ENCODE measurements around the gene DLEC1.
"Not testable (repeated sequence)": the region's sequence is repeated elsewhere in the genome, so short reads cannot be mapped to it uniquely, and the experiment has no call there.

The DLEC1 gene

GRCh38 chr3:38031022-38031994 is 7.7 kb upstream of the DLEC1 start:
- Histone ChIP-seq H3K4me1 (ENCODE audit: low read depth, poor library complexity, severe bottlenecking) (no peaks in the 10 kb centered on the region), H3K79me2 (ENCODE audit: insufficient read depth, low read depth) (no peaks in the 10 kb centered on the region), H3K9ac (no peak overlapping the region), H3K4me3 (IDR thresholded peaks at IDR 0.05; ENCODE audit: insufficient read depth, low read depth, low read length) (no peak overlapping the region), H4K20me1 (ENCODE audit: insufficient read depth) (no peaks in the 10 kb centered on the region), H3K36me3 (ENCODE audit: insufficient read depth) (no peaks in the 10 kb centered on the region), H3K4me2 (no peak overlapping the region), H3K27me3 (ENCODE audit: insufficient read depth, low read depth) (no peaks in the 10 kb centered on the region), H3K27ac (no peak overlapping the region), H2AFZ (ENCODE audit: low read depth) (no peak overlapping the region)
- TF ChIP-seq CTCF (conservative IDR thresholded peaks at IDR 0.05; ENCODE audit: low read depth, low read length), result no peak

- Histone ChIP-seq H4K20me1 (ENCODE audit: insufficient read depth) (no peaks in the 10 kb centered on the region), H2AFZ (ENCODE audit: low read depth) (no peak overlapping the region), H3K79me2 (ENCODE audit: insufficient read depth, low read depth) (no peaks in the 10 kb centered on the region), H3K36me3 (ENCODE audit: insufficient read depth) (no peaks in the 10 kb centered on the region), H3K9ac (no peak overlapping the region), H3K4me1 (ENCODE audit: low read depth, poor library complexity, severe bottlenecking) (no peaks in the 10 kb centered on the region), H3K4me3 (IDR thresholded peaks at IDR 0.05; ENCODE audit: insufficient read depth, low read depth, low read length) (no peak overlapping the region), H3K27ac (no peak overlapping the region), H3K4me2 (no peak overlapping the region), H3K27me3 (ENCODE audit: insufficient read depth, low read depth) (no peaks in the 10 kb centered on the region)
- TF ChIP-seq CTCF (conservative IDR thresholded peaks at IDR 0.05; ENCODE audit: low read depth, low read length), result no peak
These were observed 6.6 kb upstream of the DLEC1 start for GRCh38 chr3:38032328-38032865.

- not testable (repeated sequence) for H4K20me1 ChIP-seq (ENCODE audit: insufficient read depth); H3K27me3 ChIP-seq (ENCODE audit: insufficient read depth, low read depth); H2AFZ ChIP-seq (ENCODE audit: low read depth)
These were observed 5.4 kb upstream of the DLEC1 start for GRCh38 chr3:38033586-38033985.

GRCh38 chr3:38034335-38034734 is 4.7 kb upstream of the DLEC1 start:
- not testable (repeated sequence) for H3K4me2 ChIP-seq; H3K4me3 ChIP-seq (IDR thresholded peaks at IDR 0.05; ENCODE audit: insufficient read depth, low read depth, low read length); H3K27me3 ChIP-seq (ENCODE audit: insufficient read depth, low read depth); H3K9ac ChIP-seq; H3K27ac ChIP-seq; H4K20me1 ChIP-seq (ENCODE audit: insufficient read depth); H3K4me1 ChIP-seq (ENCODE audit: low read depth, poor library complexity, severe bottlenecking); H3K79me2 ChIP-seq (ENCODE audit: insufficient read depth, low read depth); H2AFZ ChIP-seq (ENCODE audit: low read depth); H3K36me3 ChIP-seq (ENCODE audit: insufficient read depth)

More at GRCh38 chr3:38033586-38033985, 5.4 kb upstream of the DLEC1 start:
- not testable (repeated sequence) for H3K27ac ChIP-seq; H3K4me2 ChIP-seq; H3K4me1 ChIP-seq (ENCODE audit: low read depth, poor library complexity, severe bottlenecking); H3K79me2 ChIP-seq (ENCODE audit: insufficient read depth, low read depth); H3K36me3 ChIP-seq (ENCODE audit: insufficient read depth); H3K4me3 ChIP-seq (IDR thresholded peaks at IDR 0.05; ENCODE audit: insufficient read depth, low read depth, low read length); H3K9ac ChIP-seq

- no peak for TF ChIP-seq CTCF (conservative IDR thresholded peaks at IDR 0.05; ENCODE audit: low read depth, low read length)
- Histone ChIP-seq H3K9ac (no peak overlapping the region), H4K20me1 (ENCODE audit: insufficient read depth) (no peaks in the 10 kb centered on the region), H3K27ac (no peak overlapping the region), H3K4me2 (no peak overlapping the region), H3K4me1 (ENCODE audit: low read depth, poor library complexity, severe bottlenecking) (no peaks in the 10 kb centered on the region), H3K27me3 (ENCODE audit: insufficient read depth, low read depth) (no peaks in the 10 kb centered on the region), H3K79me2 (ENCODE audit: insufficient read depth, low read depth) (no peaks in the 10 kb centered on the region), H3K36me3 (ENCODE audit: insufficient read depth) (no peaks in the 10 kb centered on the region), H2AFZ (ENCODE audit: low read depth) (no peak overlapping the region), H3K4me3 (IDR thresholded peaks at IDR 0.05; ENCODE audit: insufficient read depth, low read depth, low read length) (no peak overlapping the region)
These were observed 2.7 kb upstream of the DLEC1 start for GRCh38 chr3:38036286-38036685.

All from KMS-11 (cell line).